ENCODE measurements around the gene TCFL5. TPM values are rescaled to one million over a fixed set of nuclear protein-coding genes. Genes with fewer than 3 reads are reported as not detected.

TCFL5 gene
- total and polyA plus RNA-seq, 10 of the 15 experiments (the other 5 are each of a cell fraction or from before 2014, with no cell fraction given), result 0.48 to 8.1 (median 3.8) TPM

DNA sequence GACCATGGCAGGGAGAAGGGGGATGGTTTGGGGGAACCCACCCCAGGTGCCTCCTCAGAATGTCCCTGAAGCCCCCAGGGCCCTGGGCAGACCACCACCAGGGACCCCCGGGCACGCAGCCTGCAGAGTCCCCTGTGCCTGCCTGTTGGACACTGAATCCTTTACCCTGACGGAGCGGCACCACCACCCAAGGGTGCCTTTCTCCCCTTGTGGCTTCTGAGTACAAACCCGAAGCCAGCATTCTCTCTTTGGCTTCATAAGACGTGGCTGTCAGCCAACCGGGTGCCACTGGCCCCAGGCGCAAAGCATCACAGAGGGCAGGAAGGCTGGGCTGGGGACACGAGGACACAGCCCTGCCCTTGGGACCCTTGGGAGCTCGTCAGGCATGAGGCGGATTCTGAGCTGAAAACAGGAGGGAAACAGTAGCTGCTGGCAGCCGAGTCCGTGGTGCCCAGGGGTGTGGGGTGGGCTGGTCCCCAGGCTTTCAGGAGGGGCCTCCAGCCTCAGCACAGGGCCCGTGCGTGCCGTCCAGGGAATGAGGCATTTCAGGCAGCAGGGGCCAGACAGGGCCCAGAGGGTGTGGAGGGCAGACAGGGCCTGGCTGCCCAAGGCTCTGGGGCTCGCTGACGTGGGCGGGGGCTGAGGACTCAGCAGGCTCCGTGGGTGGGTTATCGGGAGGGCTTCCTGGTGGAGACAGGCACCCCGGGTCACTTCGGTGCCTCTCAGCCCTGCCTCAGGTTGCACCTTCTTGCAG lies 41.2 kb downstream of the TCFL5 start:
- Histone ChIP-seq H3K27me3 (replicated peaks in 1 of 2; ENCODE audit: control insufficient read depth in 2 of 2, insufficient read depth in 2 of 2, low read length in 1 of 2) (peaks cover 6 to 8% of the 10 kb centered on the region in 2 experiments; a peak in 3 of 4 replicates), H3K27ac (ENCODE audit: control insufficient read depth, insufficient read depth) (no peak overlapping the region), H2AFZ (ENCODE audit: control insufficient read depth, low read depth, low read length) (no peak overlapping the region), H3K79me2 (ENCODE audit: control insufficient read depth, insufficient read depth, low read length) (no peaks in the 10 kb centered on the region), H3K4me2 (ENCODE audit: control insufficient read depth, insufficient read depth) (no peak overlapping the region), H3K4me1 (ENCODE audit: control insufficient read depth, insufficient read depth, low read length) (0 out of 2 replicates have a peak, but pooled peaks cover 2% of the 10 kb centered on the region), H3K36me3 (ENCODE audit: control insufficient read depth in 2 of 2, insufficient read depth in 2 of 2, low read length in 1 of 2) (no peaks in the 10 kb centered on the region), H3K9ac (ENCODE audit: control insufficient read depth, insufficient read depth, low read length) (no peak overlapping the region), H3K9me3 (replicated peaks; ENCODE audit: control insufficient read depth, insufficient read depth, low read length) (no peaks in the 10 kb centered on the region), H4K20me1 (ENCODE audit: control insufficient read depth, insufficient read depth) (no peaks in the 10 kb centered on the region), H3K4me3 (no peak overlapping the region)
- ATAC-seq (no peak), FAIRE-seq (no peak), DNase-seq (ENCODE audit: low read depth, low spot score) (no peak)
- POLR2A ChIA-PET, result no interaction called here
- no TSS peak for BruUV-seq (replicated peaks)
- SMC1A ChIA-PET (ENCODE audit: uncharacterized antibody, unreplicated experiment), result no interaction called here
- intact Hi-C loops (cut with micrococcal nuclease; ENCODE audit: unreplicated experiment) (no loop called here), in situ Hi-C loops (cut with MboI) (no loop called here)
- RAD21 ChIA-PET (ENCODE audit: unreplicated experiment), result no interaction called here
- CTCF ChIA-PET, result no interaction called here
- WGBS (ENCODE audit: insufficient coverage, insufficient replicate concordance, low lambda C conversion rate, missing lambda C conversion rate), result 35% methylated on average over 23 of the region's 23 CpGs
- TF ChIP-seq MYB (IDR thresholded peaks at IDR 0.05; ENCODE audit: borderline replicate concordance, low read depth, low read length) (no peak), RB1 (IDR thresholded peaks at IDR 0.05; ENCODE audit: borderline replicate concordance) (no peak), RBBP5 (conservative IDR thresholded peaks at IDR 0.05) (no peak), NBN (IDR thresholded peaks at IDR 0.05) (no peak), LARP7 (IDR thresholded peaks at IDR 0.05) (no peak), TBL1XR1 (IDR thresholded peaks at IDR 0.05; ENCODE audit: low read depth, low read length) (no peak), SIX5 (IDR thresholded peaks at IDR 0.05; ENCODE audit: low read depth, low read length, severe bottlenecking) (no peak), RAD51 (IDR thresholded peaks at IDR 0.05) (no peak), ZZZ3 (IDR thresholded peaks at IDR 0.05; ENCODE audit: control insufficient read depth, insufficient read length, low read depth) (no peak), PAX8 (IDR thresholded peaks at IDR 0.05) (no peak)
- TF ChIP-seq, protein P1, sequence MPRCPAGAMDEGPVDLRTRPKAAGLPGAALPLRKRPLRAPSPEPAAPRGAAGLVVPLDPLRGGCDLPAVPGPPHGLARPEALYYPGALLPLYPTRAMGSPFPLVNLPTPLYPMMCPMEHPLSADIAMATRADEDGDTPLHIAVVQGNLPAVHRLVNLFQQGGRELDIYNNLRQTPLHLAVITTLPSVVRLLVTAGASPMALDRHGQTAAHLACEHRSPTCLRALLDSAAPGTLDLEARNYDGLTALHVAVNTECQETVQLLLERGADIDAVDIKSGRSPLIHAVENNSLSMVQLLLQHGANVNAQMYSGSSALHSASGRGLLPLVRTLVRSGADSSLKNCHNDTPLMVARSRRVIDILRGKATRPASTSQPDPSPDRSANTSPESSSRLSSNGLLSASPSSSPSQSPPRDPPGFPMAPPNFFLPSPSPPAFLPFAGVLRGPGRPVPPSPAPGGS (IDR thresholded peaks at IDR 0.05; ENCODE audit: borderline replicate concordance, insufficient read depth, low read depth, low read length, poor library complexity, severe bottlenecking), result no peak
- TF ChIP-seq, protein P2, sequence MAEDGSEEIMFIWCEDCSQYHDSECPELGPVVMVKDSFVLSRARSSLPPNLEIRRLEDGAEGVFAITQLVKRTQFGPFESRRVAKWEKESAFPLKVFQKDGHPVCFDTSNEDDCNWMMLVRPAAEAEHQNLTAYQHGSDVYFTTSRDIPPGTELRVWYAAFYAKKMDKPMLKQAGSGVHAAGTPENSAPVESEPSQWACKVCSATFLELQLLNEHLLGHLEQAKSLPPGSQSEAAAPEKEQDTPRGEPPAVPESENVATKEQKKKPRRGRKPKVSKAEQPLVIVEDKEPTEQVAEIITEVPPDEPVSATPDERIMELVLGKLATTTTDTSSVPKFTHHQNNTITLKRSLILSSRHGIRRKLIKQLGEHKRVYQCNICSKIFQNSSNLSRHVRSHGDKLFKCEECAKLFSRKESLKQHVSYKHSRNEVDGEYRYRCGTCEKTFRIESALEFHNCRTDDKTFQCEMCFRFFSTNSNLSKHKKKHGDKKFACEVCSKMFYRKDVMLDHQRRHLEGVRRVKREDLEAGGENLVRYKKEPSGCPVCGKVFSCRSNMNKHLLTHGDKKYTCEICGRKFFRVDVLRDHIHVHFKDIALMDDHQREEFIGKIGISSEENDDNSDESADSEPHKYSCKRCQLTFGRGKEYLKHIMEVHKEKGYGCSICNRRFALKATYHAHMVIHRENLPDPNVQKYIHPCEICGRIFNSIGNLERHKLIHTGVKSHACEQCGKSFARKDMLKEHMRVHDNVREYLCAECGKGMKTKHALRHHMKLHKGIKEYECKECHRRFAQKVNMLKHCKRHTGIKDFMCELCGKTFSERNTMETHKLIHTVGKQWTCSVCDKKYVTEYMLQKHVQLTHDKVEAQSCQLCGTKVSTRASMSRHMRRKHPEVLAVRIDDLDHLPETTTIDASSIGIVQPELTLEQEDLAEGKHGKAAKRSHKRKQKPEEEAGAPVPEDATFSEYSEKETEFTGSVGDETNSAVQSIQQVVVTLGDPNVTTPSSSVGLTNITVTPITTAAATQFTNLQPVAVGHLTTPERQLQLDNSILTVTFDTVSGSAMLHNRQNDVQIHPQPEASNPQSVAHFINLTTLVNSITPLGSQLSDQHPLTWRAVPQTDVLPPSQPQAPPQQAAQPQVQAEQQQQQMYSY (CRISPR knock-in tag; IDR thresholded peaks at IDR 0.05), result no peak
- TF ChIP-seq, protein P3, sequence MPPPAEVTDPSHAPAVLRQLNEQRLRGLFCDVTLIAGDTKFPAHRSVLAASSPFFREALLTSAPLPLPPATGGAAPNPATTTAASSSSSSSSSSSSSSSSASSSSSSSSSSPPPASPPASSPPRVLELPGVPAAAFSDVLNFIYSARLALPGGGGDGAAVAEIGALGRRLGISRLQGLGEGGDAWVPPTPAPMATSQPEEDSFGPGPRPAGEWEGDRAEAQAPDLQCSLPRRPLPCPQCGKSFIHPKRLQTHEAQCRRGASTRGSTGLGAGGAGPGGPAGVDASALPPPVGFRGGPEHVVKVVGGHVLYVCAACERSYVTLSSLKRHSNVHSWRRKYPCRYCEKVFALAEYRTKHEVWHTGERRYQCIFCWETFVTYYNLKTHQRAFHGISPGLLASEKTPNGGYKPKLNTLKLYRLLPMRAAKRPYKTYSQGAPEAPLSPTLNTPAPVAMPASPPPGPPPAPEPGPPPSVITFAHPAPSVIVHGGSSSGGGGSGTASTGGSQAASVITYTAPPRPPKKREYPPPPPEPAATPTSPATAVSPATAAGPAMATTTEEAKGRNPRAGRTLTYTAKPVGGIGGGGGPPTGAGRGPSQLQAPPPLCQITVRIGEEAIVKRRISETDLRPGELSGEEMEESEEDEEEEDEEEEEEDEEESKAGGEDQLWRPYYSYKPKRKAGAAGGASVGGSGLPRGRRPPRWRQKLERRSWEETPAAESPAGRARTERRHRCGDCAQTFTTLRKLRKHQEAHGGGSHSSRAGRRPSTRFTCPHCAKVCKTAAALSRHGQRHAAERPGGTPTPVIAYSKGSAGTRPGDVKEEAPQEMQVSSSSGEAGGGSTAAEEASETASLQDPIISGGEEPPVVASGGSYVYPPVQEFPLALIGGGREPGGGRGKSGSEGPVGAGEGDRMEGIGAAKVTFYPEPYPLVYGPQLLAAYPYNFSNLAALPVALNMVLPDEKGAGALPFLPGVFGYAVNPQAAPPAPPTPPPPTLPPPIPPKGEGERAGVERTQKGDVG (CRISPR knock-in tag; IDR thresholded peaks at IDR 0.05), result no peak
